K562 (cell line): ENCODE measurements around the gene LRGUK. TPM values are rescaled to one million over a fixed set of nuclear protein-coding genes. Genes with fewer than 3 reads are reported as not detected.

ENCODE experiments used
- ATAC-seq: fragments of 200-7000 bp; cut with Tn5 transposase; 3 replicates; pipeline ENCODE4 v1.9.1; 2020; ENCODE audit warnings: moderate library complexity
- BruUV-seq: library from RNA; stranded (reverse); fragments of 400-500 nt; replicated peaks from 2 replicates; lab custom pipeline; 2021; lab: Mats Ljungman, UMichigan
- CTCF ChIA-PET: fragments of 300-600 bp; formaldehyde crosslinking; extraction: SDS; loops from one replicate; lab custom pipeline; 2021; ENCODE audit warnings: low intra/inter-chr PET ratio; lab: Yijun Ruan, JAX
- POLR2A ChIA-PET: fragments of 300-600, 350-650 bp; sonication (Branson Sonifier 250); formaldehyde crosslinking; extraction: SDS; loops from one replicate; lab custom pipeline; 2021; ENCODE audit warnings: antibody characterized with exemption, inconsistent platforms; lab: Yijun Ruan, JAX
- DNase-seq, 4 experiments: peaks; one replicate each; pipeline versions ENCODE4 v3.0.0 to v3.0.0-alpha.2; 2011 to 2018; ENCODE audit warnings: low spot score in 3 of 4, mixed read lengths in 3 of 4; ENCODE audit errors: extremely low read depth in 1 of 4
- FAIRE-seq: peaks from 2 replicates; lab custom pipeline; 2011; peaks lifted over from hg19 to GRCh38; lab: Jason Lieb, UNC
- H2AFZ ChIP-seq: 2 replicates; pipeline ENCODE4 v1.6.0; 2011; ENCODE audit warnings: low read depth, low read length, control low read depth, inconsistent platforms
- H3K27ac ChIP-seq: fragments of 200-600 bp; 3 replicates; pipeline ENCODE4 v1.8.0; 2011; ENCODE audit warnings: low read depth, mild to moderate bottlenecking, control low read depth, inconsistent platforms, low read length, moderate library complexity, mixed read lengths; ENCODE audit errors: extremely low read depth
- H3K27me3 ChIP-seq, 2 experiments: fragments of 300-600 bp in 1 of 2; 2 replicates in 1 of 2; 3 replicates in 1 of 2; pipeline versions ENCODE4 v1.6.0 to v1.8.0; 2011; ENCODE audit warnings: inconsistent platforms in 2 of 2, low read length in 2 of 2, mild to moderate bottlenecking in 1 of 2, mixed read lengths in 1 of 2, moderate library complexity in 1 of 2; ENCODE audit not compliant: control insufficient read depth in 2 of 2, insufficient read depth in 2 of 2
- H3K36me3 ChIP-seq: fragments of 300-600 bp; 3 replicates; pipeline ENCODE4 v1.8.0; 2011; ENCODE audit warnings: mild to moderate bottlenecking, low read length, inconsistent platforms; ENCODE audit not compliant: control insufficient read depth, insufficient read depth
- H3K4me1 ChIP-seq, 2 experiments: fragments of 200-600 bp in 1 of 2; replicated peaks in 1 of 2; 2 replicates in 1 of 2; 3 replicates in 1 of 2; pipeline versions ENCODE4 v1.5.1 to v1.8.0; 2011; ENCODE audit warnings: inconsistent platforms in 2 of 2, low read length in 2 of 2, mild to moderate bottlenecking in 1 of 2, mixed read lengths in 1 of 2, moderate library complexity in 1 of 2; ENCODE audit not compliant: control insufficient read depth in 2 of 2, insufficient read depth in 2 of 2
- H3K4me2 ChIP-seq: 2 replicates; pipeline ENCODE4 v1.6.1; 2011; ENCODE audit warnings: low read length, control low read depth, inconsistent platforms, mixed read lengths; ENCODE audit not compliant: insufficient read depth
- H3K4me3 ChIP-seq: fragments of 200-600 bp; sonication (generic), shearing (Covaris generic); 2 replicates; pipeline ENCODE4 v1.5.1; 2016; ENCODE audit warnings: control low read depth, inconsistent platforms
- H3K79me2 ChIP-seq: fragments of 200-600 bp; 3 replicates; pipeline ENCODE4 v1.8.0; 2011; ENCODE audit warnings: low read length, inconsistent platforms; ENCODE audit not compliant: control insufficient read depth, insufficient read depth
- H3K9ac ChIP-seq, 2 experiments: 2 replicates each; pipeline versions ENCODE4 v1.6.0 to v1.6.1; 2011; ENCODE audit warnings: low read depth in 2 of 2, low read length in 2 of 2, control low read depth in 1 of 2, inconsistent platforms in 1 of 2, mild to moderate bottlenecking in 1 of 2, mixed read lengths in 1 of 2; ENCODE audit not compliant: insufficient read depth in 1 of 2
- H3K9me1 ChIP-seq: one replicate; pipeline ENCODE4 v1.6.0; 2011; ENCODE audit warnings: inconsistent platforms, mild to moderate bottlenecking, low read length, moderate library complexity; ENCODE audit not compliant: control insufficient read depth, insufficient read depth
- H3K9me3 ChIP-seq: replicated peaks from 2 replicates; pipeline ENCODE4 v1.5.1; 2011; ENCODE audit warnings: low read depth, low read length, inconsistent platforms; ENCODE audit not compliant: control insufficient read depth, insufficient read depth
- H4K20me1 ChIP-seq: replicated peaks from 2 replicates; pipeline ENCODE4 v1.6.1; 2011; ENCODE audit warnings: low read length, inconsistent platforms, mixed read lengths; ENCODE audit not compliant: control insufficient read depth, insufficient read depth
- CBX3 ChIP-seq, 2 experiments: IDR thresholded peaks; 1 replicate in 1 of 2; 2 replicates in 1 of 2; pipeline ENCODE4 v1.6.1; 2012; ENCODE audit warnings: inconsistent platforms in 2 of 2, low read length in 2 of 2, borderline replicate concordance in 1 of 2, control low read depth in 1 of 2
- GATAD2A ChIP-seq: fragments of 450-650 bp; IDR thresholded peaks from 2 replicates; pipeline ENCODE4 v1.6.1; 2017
- HMG20B ChIP-seq: fragments of 250-450 bp; sonication (Bioruptor Pico); IDR thresholded peaks from 2 replicates; pipeline ENCODE4 v1.5.0; 2021; ENCODE audit warnings: mild to moderate bottlenecking
- RBM17 ChIP-seq: fragments of 200-400 bp; formaldehyde crosslinking; IDR thresholded peaks from 2 replicates; pipeline ENCODE4 v1.6.1; 2017; ENCODE audit warnings: low read depth, mild to moderate bottlenecking, low read length, borderline replicate concordance
- RBM25 ChIP-seq: fragments of 200-400 bp; formaldehyde crosslinking; IDR thresholded peaks from 2 replicates; pipeline ENCODE4 v1.6.1; 2018; ENCODE audit warnings: low read length, low read depth, moderate library complexity; ENCODE audit not compliant: severe bottlenecking
- SIX5 ChIP-seq, 2 experiments: IDR thresholded peaks; 2 replicates each; pipeline ENCODE4 v1.6.1; 2011; ENCODE audit warnings: low read length in 2 of 2, borderline replicate concordance in 1 of 2, low read depth in 1 of 2, mild to moderate bottlenecking in 1 of 2, moderate library complexity in 1 of 2; ENCODE audit not compliant: insufficient read depth in 1 of 2
- ZNF212 ChIP-seq: fragments of 450-650 bp; formaldehyde crosslinking; IDR thresholded peaks from 2 replicates; pipeline ENCODE4 v1.4.0; 2020; ENCODE audit warnings: mild to moderate bottlenecking
- ZNF586 ChIP-seq: fragments of 450-650 bp; formaldehyde crosslinking; conservative IDR thresholded peaks from 2 replicates; pipeline ENCODE4 v1.4.0; 2020; ENCODE audit warnings: mild to moderate bottlenecking, moderate library complexity
- WGBS: fragments of 100-300 bp; shearing (Covaris generic); methylation state at CpG from one replicate; pipeline ENCODE4 v1.1.6; 2016; ENCODE audit warnings: low coverage, mixed read lengths; ENCODE audit not compliant: insufficient coverage; ENCODE audit errors: missing lambda C conversion rate; 5-methylcytosine and 5-hydroxymethylcytosine counted together
- in situ Hi-C: fragments of 300-500 bp; cut with MboI; formaldehyde crosslinking; loops from 4 replicates; pipeline ENCODE4 v1.15.0; 2018; ENCODE audit warnings: inconsistent platforms, mixed read lengths
- intact Hi-C: fragments of 100-400 bp; cut with micrococcal nuclease; formaldehyde crosslinking; loops from 2 replicates; pipeline ENCODE4 v1.14.2; 2022
- polyA plus RNA-seq, 8 experiments: library from polyadenylated mRNA; depleted of rRNA in 4 of 8; stranded (reverse) in 5 of 8; unstranded in 3 of 8; fragments of >200 nt; fragmentation: Nextera tagmentation in 2 of 8; fragmentation: Illumina TruSeq in 1 of 8; extraction: Ambion mirVana in 2 of 8; extraction: Trizol in 1 of 8; gene quantifications; 2 replicates each; pipeline versions ENCODE4 v1.2.1 to v1.2.3, GENCODE V29; 2011 to 2014; ENCODE audit warnings: inconsistent platforms in 1 of 8, missing spikeins in 1 of 8
- total RNA-seq, 7 experiments: library from RNA; depleted of rRNA in 6 of 7; stranded (reverse); fragments of >200 nt in 6 of 7; fragmentation: Illumina TruSeq in 2 of 7; extraction: Trizol in 2 of 7; gene quantifications; 2 replicates each; pipeline versions ENCODE4 v1.2.1 to v1.2.3, GENCODE V29; 2011 to 2021; ENCODE audit warnings: low replicate concordance in 1 of 7

The LRGUK gene
- total and polyA plus RNA-seq, 9 of the 15 experiments (the other 6 are each of a cell fraction or from before 2014, with no cell fraction given), result 0.04 to 0.33 (median 0.18) TPM

GRCh38 chr7:134187893-134188292 lies 60.8 kb downstream of the LRGUK start:
- ChIA-PET CTCF (interaction anchor here (0.7 kb wide), 1 partner anchor 1403 kb away, joined by 3 read pairs; no protein-coding TSS in a partner anchor), POLR2A (interaction anchor here (1.2 to 1.4 kb wide), 3 partner anchors 10 to 21 kb away, joined by 3 to 4 read pairs (median 3); no protein-coding TSS in a partner anchor)
- H3K27me3 ChIP-seq, result no peaks in the 10 kb centered on the region
- H3K9me1 ChIP-seq, result no peaks in the 10 kb centered on the region
- DNase-seq, result no peak
- intact Hi-C loops, result no loop called here
- no peaks in the 10 kb centered on the region for H4K20me1 ChIP-seq
- H3K79me2 ChIP-seq, result no peaks in the 10 kb centered on the region
- no peak overlapping the region for H3K27ac ChIP-seq
- BruUV-seq, result no TSS peak
- peaks cover 0 to 4% of the 10 kb centered on the region in 2 experiments; a peak in 2 of 5 replicates for H3K4me1 ChIP-seq
- TF ChIP-seq RBM25 (peak; percentile 98), RBM17 (no peak)
- TF ChIP-seq, all 486 proteins: peak for 1
- no peaks in the 10 kb centered on the region for H3K36me3 ChIP-seq
- ATAC-seq, result no peak
- H3K9me3 ChIP-seq, result no peaks in the 10 kb centered on the region
- in situ Hi-C loops, result no loop called here
- no peak overlapping the region for H2AFZ ChIP-seq
- WGBS, result 14% methylated on average over 1 of the region's 1 CpG
- no peak overlapping the region for H3K4me3 ChIP-seq
- H3K9ac ChIP-seq, result no peak overlapping the region
- FAIRE-seq, result no peak
- no peak overlapping the region for H3K4me2 ChIP-seq

- BruUV-seq, result no TSS peak
- H3K27ac ChIP-seq, result no peak overlapping the region
- ATAC-seq (no peak), DNase-seq (no peak), FAIRE-seq (no peak)
- ChIA-PET CTCF (no interaction called here), POLR2A (interaction anchor here (1.2 to 1.4 kb wide), 3 partner anchors 9 to 21 kb away, joined by 3 to 4 read pairs (median 3); no protein-coding TSS in a partner anchor)
- H3K36me3 ChIP-seq, result no peaks in the 10 kb centered on the region
- in situ Hi-C loops (no loop called here), intact Hi-C loops (no loop called here)
- no peaks in the 10 kb centered on the region for H3K9me3 ChIP-seq
- peaks cover 0 to 4% of the 10 kb centered on the region in 2 experiments; a peak in 2 of 5 replicates for H3K4me1 ChIP-seq
- H3K79me2 ChIP-seq, result no peaks in the 10 kb centered on the region
- no peaks in the 10 kb centered on the region for H3K27me3 ChIP-seq
- WGBS, result 15% methylated on average over 4 of the region's 4 CpGs
- no peak overlapping the region for H3K4me3 ChIP-seq
- H3K9me1 ChIP-seq, result no peaks in the 10 kb centered on the region
- H2AFZ ChIP-seq, result no peak overlapping the region
- no peaks in the 10 kb centered on the region for H4K20me1 ChIP-seq
- no peak overlapping the region for H3K9ac ChIP-seq
- no peak overlapping the region for H3K4me2 ChIP-seq
- TF ChIP-seq CBX3 (IDR thresholded peaks at IDR 0.05; ENCODE audit: borderline replicate concordance in 1 of 2, low read length in 2 of 2), result no peak
- TF ChIP-seq SIX5 (IDR thresholded peaks at IDR 0.05; ENCODE audit: borderline replicate concordance in 1 of 2, insufficient read depth in 1 of 2, low read depth in 1 of 2, low read length in 2 of 2), result 0 out of 4 replicates have a peak, but pooled peaks of 1 of the 2 experiments have one; percentile 16
- no peak for TF ChIP-seq HMG20B
- no peak for TF ChIP-seq ZNF586 (CRISPR knock-in tag)
- no peak for TF ChIP-seq GATAD2A
- no peak for TF ChIP-seq ZNF212 (CRISPR knock-in tag)
Observed at GRCh38 chr7:134188311-134188710, 61.2 kb downstream of the LRGUK start.
